Activated CD4-positive, alpha-beta T cell treated with anti-CD3 and anti-CD28 coated beads, Interleukin-2, amount 50 U/mL, for 24 hours (primary cell): ENCODE data around the gene ZBTB7C.

Experiments used
- DNase-seq, 2 donors: peaks; one replicate each; pipeline ENCODE4 v3.0.0-alpha.2; 2020; ENCODE audit warnings: low read depth in 1 of 2, low spot score in 1 of 2

ZBTB7C gene

DNA sequence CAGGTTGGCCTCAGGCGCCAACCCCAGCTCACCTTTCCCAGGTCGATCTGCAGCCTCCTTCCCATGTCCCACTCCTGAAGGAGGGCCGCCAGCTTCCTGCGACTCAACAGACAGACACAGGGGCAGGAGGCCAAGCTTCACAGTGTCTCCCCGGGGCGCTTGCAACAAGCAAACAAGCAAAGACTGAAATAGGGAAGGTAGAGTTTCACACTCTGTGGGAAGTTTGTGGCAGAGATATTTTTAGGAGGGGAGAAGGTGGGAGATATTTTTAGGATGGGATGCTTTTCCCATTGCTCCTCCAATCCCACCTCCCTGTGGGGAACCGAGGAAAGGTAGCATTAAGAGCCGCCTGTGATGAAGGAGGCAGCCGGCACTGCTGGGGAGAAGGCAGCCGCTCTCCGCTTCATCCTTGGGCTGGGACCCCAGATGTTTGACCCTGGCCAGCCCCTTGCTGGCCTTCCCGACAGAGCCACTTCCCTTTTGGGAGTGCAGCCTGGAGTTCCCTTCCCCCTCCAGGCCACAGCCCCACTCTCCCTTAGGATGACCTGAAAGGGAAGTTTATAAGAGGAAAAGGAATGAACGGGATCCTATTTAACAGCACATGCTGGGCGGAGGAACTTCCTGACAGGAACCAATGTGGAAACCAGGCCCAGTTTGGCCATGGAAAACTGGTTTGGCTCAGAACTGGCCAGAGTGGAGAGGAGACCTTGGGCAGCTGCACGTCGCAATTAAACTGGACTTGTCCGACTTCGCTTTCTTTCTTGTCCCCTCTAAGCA is 336.6 kb downstream of the ZBTB7C start:
- no peak for DNase-seq

DNA sequence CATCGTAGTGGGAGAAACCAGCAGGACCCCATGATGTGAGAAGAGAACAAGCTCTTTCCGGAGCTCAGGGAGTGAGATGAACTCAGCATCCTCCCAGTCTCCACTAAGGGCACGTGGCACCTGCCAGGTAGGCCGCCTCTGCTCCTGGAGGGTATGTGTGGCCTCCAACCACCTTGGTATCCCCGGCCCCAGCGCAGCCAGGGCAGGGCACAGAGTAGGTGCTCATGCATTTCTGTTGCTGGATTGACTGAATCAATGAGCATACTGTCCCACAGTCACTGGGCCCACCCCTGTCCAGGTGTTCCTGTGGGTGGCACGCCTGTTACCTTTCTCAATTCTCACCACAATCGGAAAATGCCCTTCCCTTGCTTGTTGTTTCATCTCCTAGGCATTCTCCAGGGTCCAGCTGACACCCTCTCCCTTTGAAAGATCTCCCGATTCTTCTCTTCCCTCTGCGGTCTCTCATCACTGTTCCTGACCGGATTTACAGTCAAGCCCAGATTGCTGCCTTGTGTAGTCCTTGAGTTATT is 340.2 kb downstream of the ZBTB7C start:
- no peak for DNase-seq

DNA sequence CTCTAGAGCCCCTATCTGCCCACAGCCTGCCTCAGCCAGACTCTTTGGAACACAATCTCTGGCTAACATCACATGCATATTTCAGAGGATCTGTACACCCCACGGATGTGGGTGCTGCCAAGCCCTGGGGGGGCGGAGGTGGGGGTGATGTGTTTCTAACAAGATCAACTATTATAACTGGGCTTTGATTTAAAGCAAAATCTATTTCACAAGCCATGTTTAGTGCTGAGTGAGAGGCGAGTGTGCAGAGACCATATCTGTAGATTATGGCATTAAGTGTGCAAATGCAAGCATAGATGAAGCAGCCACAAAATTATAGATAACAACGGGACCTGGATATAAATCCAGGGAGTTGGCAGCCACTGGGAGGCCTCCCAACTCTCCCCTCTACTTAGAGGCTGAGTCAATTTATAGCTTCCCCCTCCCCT is 342.9 kb downstream of the ZBTB7C start:
- no peak for DNase-seq

DNA sequence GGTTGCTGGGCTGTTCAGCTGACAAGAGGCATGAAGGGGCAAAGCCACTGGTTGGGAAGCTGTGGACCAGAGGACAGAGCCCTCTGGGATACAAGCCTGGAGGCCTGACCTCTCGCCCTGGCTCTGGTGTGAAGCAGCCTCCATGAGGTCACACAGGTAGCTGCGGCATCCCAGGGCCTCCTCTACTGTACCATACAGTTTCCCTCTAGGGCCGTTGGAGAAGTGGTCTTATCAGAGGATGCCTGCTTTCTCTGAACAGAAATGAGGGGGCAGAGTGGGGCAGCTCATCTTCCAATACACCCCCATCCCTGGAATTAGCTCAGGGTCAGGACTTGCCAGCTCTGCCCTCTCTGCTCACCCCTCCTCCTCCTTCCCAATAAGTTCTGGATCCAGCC is 343.6 kb downstream of the ZBTB7C start:
- no peak for DNase-seq

DNA sequence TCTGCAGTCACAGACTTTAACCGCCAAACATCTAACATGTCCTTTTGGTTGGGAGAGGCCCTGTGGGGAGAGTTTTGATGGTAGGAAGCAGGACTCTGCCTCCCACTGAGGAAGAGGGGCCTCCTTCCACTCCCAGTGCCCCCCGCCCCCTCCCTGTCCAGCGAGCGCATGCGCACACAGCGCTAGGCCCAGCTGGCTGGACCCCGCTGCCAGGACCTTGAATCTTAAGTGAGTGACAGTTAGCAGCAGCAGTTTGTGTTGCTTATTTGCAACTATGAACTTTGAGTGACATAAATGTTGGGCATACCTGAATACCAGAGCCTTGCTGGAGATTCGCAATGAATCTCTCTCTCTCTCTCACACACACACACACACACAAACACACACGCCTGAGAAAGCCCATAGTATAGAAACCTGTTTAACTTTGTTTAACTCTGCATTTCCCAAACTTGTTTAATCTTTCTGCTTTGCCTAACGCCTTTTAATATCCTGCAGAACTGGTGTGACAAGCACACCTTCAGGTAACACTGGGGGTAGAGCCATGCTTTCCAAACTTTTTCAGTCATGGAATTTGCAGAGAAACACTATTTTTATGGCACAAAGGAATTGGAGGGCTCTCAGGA is 344.1 kb downstream of the ZBTB7C start:
- DNase-seq: no peak

DNA sequence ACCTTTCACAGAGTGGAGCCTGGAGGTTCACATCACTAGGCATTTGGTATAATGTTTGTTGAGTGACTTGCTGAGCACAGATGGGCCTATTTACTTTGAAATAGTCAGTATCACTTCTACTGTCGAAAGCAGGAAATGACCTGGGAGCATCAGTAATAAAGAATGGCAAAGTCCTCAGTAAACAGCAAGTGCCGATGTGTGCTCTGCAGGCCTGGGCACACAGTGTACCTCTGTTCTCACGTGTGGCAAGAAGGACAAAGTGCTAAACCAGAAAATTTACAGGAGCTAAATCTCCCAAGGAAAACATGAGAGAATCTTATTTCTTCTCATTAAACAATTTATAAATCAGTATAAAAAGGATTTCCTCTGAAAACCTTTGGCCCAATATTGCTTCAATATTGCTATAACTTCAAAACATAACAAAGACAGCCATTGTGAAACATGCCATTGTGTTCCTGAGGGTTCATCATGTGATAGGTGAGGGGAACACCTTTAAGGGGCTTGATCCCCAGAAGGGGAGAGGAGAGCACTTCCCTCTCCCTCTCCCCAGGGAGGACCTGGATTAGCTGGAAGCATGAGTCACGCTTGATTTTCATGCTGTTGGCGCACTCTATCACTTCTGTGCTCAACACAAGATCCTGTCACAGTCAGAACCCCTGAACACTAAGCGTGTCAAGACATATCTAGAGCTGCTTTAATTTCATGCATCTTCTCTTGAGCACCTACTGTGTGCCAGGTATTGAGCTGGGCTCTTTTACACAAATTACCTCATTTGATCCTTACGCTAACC is 347.2 kb downstream of the ZBTB7C start:
- no peak for DNase-seq

DNA sequence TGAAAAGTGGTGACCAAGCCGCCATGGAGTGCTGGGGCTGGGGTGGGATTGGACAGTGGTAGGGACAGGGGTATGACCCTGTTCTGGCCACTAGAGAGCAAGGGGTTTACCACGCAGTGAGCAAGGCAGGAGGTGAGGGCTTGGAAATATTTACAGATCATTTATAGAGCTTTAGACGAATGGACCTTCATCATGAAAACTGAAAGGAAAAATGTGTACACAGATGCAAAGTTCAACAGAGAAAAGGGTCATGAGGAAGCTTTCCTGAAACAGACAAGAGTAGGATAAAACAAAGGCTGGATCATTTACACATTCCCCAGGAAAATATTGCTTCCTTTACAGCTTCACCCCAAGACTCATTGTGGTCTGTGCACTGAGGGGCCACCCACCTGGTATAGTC is 348.2 kb downstream of the ZBTB7C start:
- DNase-seq: no peak

DNA sequence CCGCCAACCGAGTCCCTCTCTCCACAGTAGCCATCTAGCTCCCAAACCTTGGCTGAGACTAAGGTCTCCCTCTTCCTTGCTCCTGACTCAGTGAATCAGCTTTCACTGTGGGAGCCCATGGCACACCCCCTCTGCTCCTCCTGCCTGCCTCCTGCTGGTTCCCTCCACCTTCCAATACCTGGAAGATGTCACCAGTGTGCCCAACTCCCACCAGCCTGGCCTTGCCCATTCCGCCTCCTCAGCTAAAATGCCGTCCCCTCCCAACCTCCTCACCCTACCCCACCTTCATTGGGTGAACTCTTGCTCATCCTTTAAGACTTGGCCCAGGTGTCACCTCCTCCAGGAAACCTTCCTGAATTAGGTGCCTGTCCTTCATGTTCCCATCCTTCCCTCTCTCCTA is 348.8 kb downstream of the ZBTB7C start:
- no peak for DNase-seq

DNA sequence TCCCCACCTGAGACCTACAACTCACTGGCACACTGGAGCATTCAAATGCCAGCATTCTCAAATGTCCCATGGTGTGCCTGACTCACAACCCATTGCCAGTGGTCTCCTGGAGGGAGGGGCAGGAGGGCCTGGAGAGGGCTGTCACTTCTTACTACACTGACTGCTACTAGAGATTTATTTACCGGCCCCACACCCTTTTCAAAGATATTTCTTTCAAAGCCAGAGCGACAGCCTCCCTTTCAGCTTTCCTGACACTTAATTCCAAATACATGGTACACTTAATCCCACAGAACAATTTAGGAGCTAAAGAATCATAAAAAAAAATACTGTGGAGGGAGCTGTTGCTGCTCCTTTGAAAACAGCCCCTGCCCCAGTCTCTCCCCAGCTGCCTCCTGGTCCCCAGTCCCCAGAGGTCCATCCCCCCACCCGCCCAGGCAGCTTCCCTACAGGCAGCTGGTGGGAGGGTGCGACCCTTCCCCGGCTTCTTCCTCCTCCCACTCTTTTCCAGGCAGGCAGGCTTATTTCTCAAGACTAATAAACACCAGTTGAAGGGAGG is 349.6 kb downstream of the ZBTB7C start:
- DNase-seq: no peak

DNA sequence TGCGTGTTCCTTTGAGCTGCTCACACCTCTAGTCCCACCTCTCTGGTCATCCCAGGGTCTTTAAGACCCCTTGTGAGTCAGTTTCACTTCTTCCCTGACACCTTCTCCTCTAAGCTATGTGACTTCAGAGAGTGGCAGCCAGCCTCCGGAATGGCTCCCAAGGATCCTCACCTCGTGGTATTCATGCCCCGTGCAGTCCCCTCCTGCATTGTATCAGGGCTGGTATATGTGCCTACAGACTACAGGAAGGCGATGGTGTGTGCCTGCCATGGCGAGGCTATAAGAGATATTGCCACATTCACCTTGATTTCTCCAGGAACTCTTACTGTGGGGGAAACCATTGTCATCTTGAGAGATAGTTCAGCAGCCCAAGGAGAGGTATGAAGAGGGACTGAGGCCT is 350.7 kb downstream of the ZBTB7C start:
- DNase-seq: no peak

DNA sequence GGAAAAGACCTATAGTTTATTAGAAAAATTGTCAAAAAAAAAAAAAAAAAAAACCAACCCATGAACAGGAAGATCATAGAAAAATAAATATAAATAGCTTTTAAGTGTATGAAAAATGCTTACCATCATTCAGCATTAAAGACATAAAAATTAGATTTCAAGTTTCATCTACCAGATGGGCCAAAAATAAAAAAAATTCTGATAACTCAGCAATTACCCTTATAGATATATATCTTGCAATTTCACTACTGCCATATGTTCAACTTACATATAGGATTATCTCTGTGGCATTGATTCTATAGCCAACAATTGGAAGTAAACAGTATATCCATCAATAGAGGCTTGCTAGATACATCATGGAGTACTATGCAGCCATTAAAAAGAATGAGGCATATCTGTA is 352.2 kb downstream of the ZBTB7C start:
- DNase-seq: no peak

DNA sequence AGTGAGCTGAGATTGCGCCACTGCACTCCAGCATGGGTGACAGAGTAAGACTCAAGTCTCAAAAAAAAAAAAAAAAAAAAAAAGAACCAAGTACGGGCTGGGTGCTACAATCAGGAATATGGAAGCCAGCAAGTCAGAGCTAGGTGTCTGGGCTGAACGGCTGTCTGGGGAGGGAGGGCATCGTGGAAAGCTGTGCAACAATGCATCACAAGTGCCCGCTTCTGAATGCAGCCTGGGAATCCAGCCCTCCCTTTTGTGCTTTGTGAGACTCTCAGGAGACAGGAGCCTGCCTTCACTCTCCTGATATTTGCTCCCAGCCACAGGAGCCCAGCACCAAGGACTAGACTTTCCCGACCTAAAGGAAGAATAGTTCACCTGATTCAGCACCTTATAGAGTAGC is 353.8 kb downstream of the ZBTB7C start:
- DNase-seq: no peak

DNA sequence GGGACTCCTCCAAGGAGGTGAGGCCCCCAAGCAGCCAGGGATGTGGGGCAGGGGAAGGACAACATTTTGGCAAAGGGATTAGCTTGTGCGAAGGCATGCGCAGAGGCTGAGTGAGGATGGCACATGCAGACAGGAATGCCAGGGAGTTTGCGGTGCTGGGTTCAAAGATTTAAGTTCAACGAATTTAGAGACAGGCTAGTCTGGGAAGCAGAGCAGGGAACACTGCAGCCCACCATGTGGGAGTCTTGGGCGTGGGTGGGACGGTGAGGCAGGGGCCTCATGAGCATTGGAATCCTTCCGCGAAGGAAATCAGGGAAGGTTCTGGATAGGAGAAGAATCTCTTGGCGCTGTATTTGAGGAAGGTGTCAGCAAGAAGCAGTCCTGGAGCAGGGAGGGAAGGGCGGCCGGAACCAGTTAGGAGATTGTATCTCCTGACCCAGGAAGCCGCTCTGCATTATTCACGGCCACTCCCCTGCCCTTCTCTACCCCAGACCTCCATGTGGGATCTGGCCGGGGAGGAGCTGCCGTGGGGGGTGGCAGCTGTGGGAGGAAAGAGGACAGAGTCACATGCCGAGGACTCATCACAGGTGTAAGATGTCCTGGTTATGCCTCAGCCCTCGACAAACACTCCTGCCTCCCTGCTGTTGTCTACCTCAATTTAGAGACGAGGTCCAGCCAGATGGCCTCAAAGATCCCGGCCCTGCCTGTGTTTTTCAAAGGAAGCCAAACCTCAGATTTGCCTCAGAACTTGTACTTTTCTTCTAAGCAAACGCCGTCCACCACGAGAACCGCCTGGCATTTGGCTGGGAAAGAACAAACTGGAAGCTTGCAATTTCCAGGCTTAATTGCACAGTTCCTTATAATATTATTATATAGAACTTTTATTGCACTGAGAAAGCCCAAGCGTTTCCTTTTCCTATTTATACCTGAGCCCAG is 355.0 kb downstream of the ZBTB7C start:
- no peak for DNase-seq

DNA sequence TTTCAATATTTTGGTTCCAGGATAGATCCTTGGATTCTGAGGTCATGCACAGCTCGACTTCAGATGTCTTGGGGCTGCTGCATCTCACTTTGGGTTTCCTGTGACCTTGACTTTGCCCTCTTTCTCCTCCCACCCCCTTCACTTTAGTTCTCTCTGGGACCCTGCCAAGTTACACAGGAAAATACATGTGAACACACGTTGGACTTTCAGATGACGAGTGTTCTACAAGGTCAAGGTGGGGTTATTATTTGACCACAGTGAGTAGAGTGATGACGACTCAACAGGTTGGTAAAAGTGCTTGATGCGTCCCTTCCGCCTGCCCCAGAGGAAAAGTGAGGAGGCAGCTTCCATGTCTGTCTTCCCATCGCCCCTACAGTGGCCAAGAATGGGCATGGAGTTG is 356.3 kb downstream of the ZBTB7C start:
- no peak for DNase-seq

DNA sequence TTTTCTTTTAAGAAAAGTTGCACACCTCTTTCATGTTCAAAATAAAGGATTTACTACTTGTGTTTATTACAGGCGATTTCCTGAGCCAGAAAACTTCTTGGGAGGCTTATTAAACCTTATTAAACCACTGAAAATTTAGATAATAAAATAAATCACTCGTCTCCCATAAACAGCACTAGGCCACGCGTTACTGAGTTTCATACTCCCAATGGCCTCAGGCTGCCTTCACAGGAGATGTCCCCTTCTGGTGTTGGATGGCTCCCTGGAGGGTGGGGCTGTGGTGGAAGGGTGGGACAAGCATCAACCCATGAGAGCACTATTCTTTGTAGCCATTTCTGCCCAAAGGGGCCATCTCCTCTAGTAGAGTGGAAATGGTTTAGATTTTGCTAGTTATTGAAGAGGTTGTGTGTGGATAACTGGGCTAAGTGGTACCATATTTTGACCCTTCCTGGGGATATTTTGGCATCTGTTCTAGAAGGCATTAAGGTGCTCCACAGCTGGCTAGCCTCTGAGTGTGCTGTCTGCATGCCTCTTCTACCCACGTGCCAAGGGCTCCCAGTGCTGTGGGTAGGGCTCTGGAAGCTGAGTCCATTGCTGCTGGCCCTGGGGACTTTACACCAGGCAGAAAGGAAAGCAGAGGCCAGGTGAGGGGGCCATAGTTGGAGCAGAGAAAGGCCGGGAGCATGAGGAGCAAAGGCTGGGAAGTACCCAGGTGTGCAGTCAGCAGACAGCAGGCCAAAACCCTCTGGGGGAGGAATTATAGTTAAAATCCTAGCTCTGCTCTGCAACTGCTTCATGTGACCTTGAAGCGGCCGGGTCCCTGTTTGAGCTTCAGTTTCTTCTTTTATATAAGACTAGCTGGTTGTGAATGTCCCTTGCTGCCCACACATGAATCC is 357.0 kb downstream of the ZBTB7C start:
- DNase-seq: no peak

DNA sequence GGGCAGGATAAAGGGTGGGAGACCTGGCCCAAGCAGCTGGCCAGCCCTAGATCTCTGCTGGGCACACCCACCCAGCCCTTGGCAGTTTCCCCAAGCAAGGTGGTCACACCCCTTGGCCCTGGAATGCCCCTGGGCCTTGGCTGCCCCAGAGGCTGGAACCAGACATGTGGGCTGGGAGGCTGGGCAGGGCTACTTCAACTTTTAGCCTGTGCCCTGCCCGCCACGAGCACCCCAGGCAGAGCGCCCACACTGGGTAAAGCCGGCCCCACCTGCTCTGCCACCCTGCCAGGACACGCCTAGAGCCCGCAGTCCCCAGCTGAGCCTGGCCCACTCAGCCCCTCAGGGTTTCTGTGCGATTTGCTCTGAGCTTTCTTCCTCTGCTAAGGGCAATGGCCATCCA is 359.0 kb downstream of the ZBTB7C start:
- no peak for DNase-seq

DNA sequence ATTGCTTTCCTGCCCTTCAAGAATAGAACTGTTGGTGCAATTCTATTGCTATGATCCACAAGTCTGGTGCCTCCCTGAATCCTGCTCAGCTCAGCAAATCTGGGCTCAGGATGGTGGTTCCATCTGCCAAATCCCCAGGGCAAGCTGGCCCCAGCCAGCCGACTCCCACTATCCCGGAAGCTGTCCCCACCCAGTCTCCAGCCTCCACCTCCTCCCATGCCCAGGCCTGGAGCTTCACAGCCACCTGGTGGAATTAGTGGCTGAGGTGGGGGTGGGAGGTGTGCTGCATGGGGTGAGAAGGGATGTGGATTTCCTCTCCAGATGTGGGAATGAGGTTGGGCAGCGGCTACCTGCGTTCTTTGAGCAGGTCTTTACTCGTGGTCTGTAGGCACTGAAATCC is 359.4 kb downstream of the ZBTB7C start:
- no peak for DNase-seq

DNA sequence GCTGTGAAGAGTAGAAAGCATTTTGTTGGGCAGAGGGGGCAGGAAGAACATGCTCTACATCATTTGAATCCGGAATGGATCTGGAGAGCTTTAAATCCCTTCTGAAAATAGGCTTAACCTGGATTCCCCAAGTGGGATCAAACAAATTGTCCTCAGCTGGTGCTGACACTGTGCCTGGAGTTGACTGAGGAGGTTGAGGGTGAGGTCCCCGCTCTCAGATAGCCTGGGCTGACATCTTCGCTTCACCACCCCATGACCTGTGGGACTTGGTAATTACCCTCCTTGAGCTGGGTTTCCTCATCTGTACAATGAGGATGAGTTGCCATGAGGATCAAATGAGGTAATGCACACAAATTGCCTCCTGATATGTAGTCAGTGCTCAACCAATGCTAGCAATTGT is 360.9 kb downstream of the ZBTB7C start:
- DNase-seq: no peak

DNA sequence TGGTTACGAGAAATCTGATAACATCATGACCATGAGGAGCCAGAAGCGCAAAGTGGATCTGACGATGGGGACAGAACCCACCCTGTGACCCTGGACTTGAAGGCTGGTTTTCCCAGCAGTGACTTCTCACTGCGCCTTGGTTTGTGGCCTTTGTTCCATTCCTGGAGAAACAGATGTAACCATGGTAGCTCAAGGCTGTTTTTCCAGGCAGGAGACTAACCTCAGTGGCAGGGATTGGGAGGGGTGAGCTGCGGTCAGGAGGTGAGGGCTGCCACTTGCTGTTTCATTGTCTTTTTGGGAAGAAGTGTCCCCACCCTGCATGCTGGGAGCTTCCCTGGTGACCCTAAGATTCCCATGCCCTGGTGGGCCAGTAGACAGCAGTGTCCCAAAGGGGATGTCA is 362.3 kb downstream of the ZBTB7C start:
- no peak for DNase-seq

DNA sequence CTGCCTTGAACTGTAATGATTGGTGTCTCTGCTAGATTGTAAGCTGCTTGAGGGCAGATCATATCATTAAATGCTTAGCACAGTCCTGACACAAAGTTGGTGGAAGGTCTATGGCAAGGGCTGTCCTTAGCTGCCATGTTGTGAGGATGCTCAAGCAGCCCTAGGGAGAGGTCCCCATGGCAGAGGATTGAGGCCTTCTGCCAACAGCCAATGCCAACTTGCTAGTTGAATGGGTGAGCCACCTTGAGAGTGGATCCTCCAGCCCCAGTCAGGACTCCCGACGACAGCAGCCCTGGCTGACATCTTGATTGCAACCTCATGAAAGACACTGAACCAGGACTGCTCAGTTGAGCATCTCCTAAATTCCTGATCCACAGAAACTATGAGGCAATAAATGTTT is 363.4 kb downstream of the ZBTB7C start:
- no peak for DNase-seq
